ENCODE data around the gene DIPK1B.

DNA sequence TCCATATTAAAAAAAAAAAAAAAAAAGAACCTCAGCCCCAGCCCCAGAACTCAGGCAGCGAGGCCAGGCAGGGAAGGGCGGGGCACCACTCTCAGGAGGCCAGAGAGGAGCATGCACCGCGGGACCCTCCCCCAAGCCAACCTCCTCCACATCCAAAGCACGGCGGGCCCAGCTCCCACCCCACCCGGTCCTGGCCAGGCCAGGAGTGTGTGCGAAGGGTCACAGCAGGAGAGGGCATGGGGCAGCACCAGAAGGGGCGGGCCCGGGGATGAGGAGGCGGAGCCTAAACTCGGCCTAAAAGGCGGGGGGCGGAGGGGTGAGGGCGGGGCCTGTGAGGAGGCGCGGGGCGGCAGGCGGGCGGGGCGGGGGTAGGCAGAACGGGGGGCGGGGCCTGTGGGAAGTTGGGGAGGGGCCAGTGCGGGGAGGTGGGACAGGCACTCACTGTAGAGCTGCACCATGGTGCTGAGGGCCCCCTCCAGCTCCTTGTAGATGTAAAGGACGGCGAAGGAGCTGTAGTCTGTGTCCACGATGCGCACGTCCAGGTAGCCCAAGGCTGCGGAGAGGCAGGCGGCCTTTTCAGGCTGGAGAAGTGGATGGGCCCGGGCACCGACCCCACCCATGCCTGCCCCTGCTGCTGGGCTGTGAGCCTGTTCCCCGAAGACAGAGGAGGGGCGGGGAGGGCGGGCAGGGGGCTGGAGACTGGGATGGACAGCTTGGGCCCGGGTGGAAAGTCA is 50.7 kb downstream of the DIPK1B start:
- TF ChIP-seq POLR2A (IDR thresholded peaks at IDR 0.05): no peak
- TF ChIP-seq, protein P1, sequence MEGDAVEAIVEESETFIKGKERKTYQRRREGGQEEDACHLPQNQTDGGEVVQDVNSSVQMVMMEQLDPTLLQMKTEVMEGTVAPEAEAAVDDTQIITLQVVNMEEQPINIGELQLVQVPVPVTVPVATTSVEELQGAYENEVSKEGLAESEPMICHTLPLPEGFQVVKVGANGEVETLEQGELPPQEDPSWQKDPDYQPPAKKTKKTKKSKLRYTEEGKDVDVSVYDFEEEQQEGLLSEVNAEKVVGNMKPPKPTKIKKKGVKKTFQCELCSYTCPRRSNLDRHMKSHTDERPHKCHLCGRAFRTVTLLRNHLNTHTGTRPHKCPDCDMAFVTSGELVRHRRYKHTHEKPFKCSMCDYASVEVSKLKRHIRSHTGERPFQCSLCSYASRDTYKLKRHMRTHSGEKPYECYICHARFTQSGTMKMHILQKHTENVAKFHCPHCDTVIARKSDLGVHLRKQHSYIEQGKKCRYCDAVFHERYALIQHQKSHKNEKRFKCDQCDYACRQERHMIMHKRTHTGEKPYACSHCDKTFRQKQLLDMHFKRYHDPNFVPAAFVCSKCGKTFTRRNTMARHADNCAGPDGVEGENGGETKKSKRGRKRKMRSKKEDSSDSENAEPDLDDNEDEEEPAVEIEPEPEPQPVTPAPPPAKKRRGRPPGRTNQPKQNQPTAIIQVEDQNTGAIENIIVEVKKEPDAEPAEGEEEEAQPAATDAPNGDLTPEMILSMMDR (IDR thresholded peaks at IDR 0.05): no peak
